A673 (cell line): ENCODE results near the gene APOL2. TPM values are rescaled to one million over a fixed set of nuclear protein-coding genes. Genes with fewer than 3 reads are reported as not detected.
"Not testable (repeated sequence)": the region's sequence is repeated elsewhere in the genome, so short reads cannot be mapped to it uniquely, and the experiment has no call there.

Source experiments
- BruUV-seq: library from RNA; stranded (reverse); fragments of 400-500 nt; replicated peaks from 2 replicates; lab custom pipeline; 2021; lab: Mats Ljungman, UMichigan
- CTCF ChIA-PET: fragments of 300-600 bp; sonication (Branson Sonifier 250); formaldehyde crosslinking; loops from one replicate; lab custom pipeline; 2022; ENCODE audit warnings: antibody characterized with exemption; lab: Charles Lee
- POLR2A ChIA-PET: fragments of 300-600 bp; sonication (Branson Sonifier 250); formaldehyde crosslinking; loops from one replicate; lab custom pipeline; 2022; ENCODE audit warnings: antibody characterized with exemption; ENCODE audit not compliant: low non-redundant PET; lab: Charles Lee
- DNase-seq: peaks from one replicate; pipeline ENCODE4 v3.0.0-alpha.2; 2015; ENCODE audit warnings: low spot score
- H3K27ac ChIP-seq: fragments of 200-600 bp; sonication (generic); 2 replicates; pipeline ENCODE4 v1.5.1; 2016; ENCODE audit warnings: mixed run types, low read depth, mild to moderate bottlenecking, mixed read lengths, antibody characterized with exemption, low read length; ENCODE audit not compliant: poor library complexity, severe bottlenecking
- H3K27me3 ChIP-seq: fragments of 200-600 bp; sonication (generic); replicated peaks from 2 replicates; pipeline ENCODE4 v1.6.1; 2017; ENCODE audit warnings: mixed run types, low read depth, mild to moderate bottlenecking, mixed read lengths, antibody characterized with exemption, low read length; ENCODE audit not compliant: insufficient read depth, poor library complexity
- H3K36me3 ChIP-seq: fragments of 200-600 bp; sonication (generic); 2 replicates; pipeline ENCODE4 v1.6.1; 2016; ENCODE audit warnings: mixed run types, mild to moderate bottlenecking, mixed read lengths, antibody characterized with exemption, low read length; ENCODE audit not compliant: insufficient read depth, poor library complexity, severe bottlenecking
- H3K4me1 ChIP-seq: fragments of 200-600 bp; sonication (generic); 2 replicates; pipeline ENCODE4 v1.6.1; 2017; ENCODE audit warnings: mixed run types, mild to moderate bottlenecking, mixed read lengths, antibody characterized with exemption, low read length; ENCODE audit not compliant: insufficient read depth, poor library complexity, severe bottlenecking
- H3K4me3 ChIP-seq: fragments of 200-600 bp; sonication (generic); 2 replicates; pipeline ENCODE4 v1.5.1; 2016; ENCODE audit warnings: low read depth, mixed run types, mild to moderate bottlenecking, mixed read lengths, low read length; ENCODE audit not compliant: poor library complexity, severe bottlenecking
- H3K9me3 ChIP-seq: fragments of 200-600 bp; sonication (generic); 2 replicates; pipeline ENCODE4 v1.6.1; 2016; ENCODE audit warnings: mixed run types, low read depth, mild to moderate bottlenecking, mixed read lengths, antibody characterized with exemption, low read length; ENCODE audit not compliant: poor library complexity, severe bottlenecking
- CTCF ChIP-seq: fragments of 300-800, 200-600 bp; sonication (generic); conservative IDR thresholded peaks from 2 replicates; pipeline ENCODE4 v1.5.1; 2017; ENCODE audit warnings: low read depth, mild to moderate bottlenecking, antibody characterized with exemption, low read length, moderate library complexity, mixed read lengths
- EZH2 ChIP-seq: fragments of 200-600 bp; sonication (generic); IDR thresholded peaks from 2 replicates; pipeline ENCODE4 v1.6.1; 2017; ENCODE audit warnings: borderline replicate concordance, low read depth, mild to moderate bottlenecking, mixed read lengths, antibody characterized with exemption, low read length; ENCODE audit not compliant: poor library complexity, severe bottlenecking
- intact Hi-C: fragments of 100-400 bp; cut with micrococcal nuclease; formaldehyde crosslinking; loops from one replicate; pipeline ENCODE4 v1.10.0; 2022; ENCODE audit not compliant: unreplicated experiment
- total RNA-seq: library from RNA; stranded (reverse); gene quantifications from 2 replicates; pipeline ENCODE4 v1.2.3, GENCODE V29; 2021

The APOL2 gene
- total RNA-seq, 1 experiment from 2014 or later, result 45.1 TPM

- Histone ChIP-seq H3K27ac (no peak overlapping the region), H3K36me3 (peaks cover 11% of the 10 kb centered on the region), H3K4me1 (peaks cover 13% of the 10 kb centered on the region), H3K27me3 (no peaks in the 10 kb centered on the region), H3K9me3 (no peaks in the 10 kb centered on the region), H3K4me3 (no peak overlapping the region)
- POLR2A ChIA-PET, result no interaction called here
- TF ChIP-seq EZH2 (no peak), CTCF (no peak)
- DNase-seq, result no peak
- intact Hi-C loops, result no loop called here
- BruUV-seq, result no TSS peak
- CTCF ChIA-PET, result no interaction called here
Observed at GRCh38 chr22:36234213-36234612, 5.1 kb downstream of the APOL2 start.

DNA sequence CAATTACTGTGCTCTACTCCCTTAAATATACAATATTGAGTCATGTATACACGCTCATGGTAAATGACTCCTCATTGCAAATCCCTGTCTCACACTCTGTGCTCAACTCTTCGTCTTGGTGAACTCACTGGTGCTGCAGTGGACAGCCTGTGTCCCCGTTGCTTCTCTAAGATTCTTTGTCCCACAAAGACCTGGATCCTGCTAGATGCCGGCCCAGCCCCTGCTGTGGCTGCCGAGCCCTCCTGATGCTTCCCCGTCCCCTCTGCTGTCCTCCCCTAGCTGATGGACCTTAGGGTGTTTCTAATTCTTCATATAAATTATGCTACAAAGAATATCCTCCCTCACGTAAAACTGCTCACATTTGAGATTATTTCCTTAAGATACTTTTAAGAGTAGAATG lies 5.5 kb downstream of the APOL2 start:
- no peak for DNase-seq

DNA sequence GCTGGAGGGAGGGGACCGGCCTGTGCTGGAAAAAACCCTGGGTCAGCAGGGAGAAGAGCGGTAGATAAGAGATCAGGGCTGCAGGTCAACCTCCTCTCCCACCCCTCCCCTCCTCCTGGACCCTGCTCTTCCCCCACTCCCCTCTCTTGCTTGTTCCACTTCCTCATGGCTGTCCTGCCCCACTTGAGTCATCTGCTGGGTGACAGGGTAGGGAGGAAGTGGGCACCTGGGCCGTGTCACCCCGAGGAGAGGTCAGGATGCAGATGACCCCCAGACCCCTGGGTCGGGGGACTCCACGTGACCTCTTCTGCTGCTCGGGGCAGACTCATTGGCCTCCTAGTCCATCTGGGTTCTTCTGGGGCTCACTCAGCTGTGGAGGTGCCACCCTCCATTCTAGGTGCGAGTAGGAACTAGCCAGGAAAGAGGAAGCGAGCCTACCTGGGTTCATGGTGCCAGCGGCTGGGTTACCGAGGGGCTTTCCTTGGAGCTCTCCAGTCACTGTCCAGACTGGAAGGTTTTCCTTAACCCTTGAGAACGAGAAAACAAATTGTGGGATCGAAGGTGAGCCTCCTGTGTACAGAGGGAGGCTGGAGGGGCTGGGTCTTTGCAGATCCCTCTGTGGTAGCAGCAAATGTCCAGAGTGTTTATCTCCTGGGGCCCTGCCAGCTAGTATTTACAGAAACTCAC lies 6.5 kb downstream of the APOL2 start:
- POLR2A ChIA-PET, result no interaction called here
- CTCF ChIA-PET, result no interaction called here
- Histone ChIP-seq H3K36me3 (peaks cover 15% of the 10 kb centered on the region), H3K27me3 (no peaks in the 10 kb centered on the region), H3K9me3 (no peaks in the 10 kb centered on the region), H3K4me3 (no peak overlapping the region), H3K4me1 (peaks cover 3% of the 10 kb centered on the region), H3K27ac (no peak overlapping the region)
- BruUV-seq, result no TSS peak
- intact Hi-C loops, result no loop called here
- TF ChIP-seq CTCF, result no peak
- no peak for TF ChIP-seq EZH2
- DNase-seq, result no peak

More for the DNA sequence above, 5.5 kb downstream of the APOL2 start:
- intact Hi-C loops, result no loop called here
- BruUV-seq, result no TSS peak
- H3K4me1 ChIP-seq, result peaks cover 13% of the 10 kb centered on the region
- H3K4me3 ChIP-seq, result no peak overlapping the region
- ChIA-PET CTCF (no interaction called here), POLR2A (no interaction called here)
- no peak overlapping the region for H3K27ac ChIP-seq
- H3K27me3 ChIP-seq, result no peaks in the 10 kb centered on the region
- H3K36me3 ChIP-seq, result peaks cover 11% of the 10 kb centered on the region
- no peak for TF ChIP-seq CTCF
- no peak for TF ChIP-seq EZH2
- no peaks in the 10 kb centered on the region for H3K9me3 ChIP-seq

DNA sequence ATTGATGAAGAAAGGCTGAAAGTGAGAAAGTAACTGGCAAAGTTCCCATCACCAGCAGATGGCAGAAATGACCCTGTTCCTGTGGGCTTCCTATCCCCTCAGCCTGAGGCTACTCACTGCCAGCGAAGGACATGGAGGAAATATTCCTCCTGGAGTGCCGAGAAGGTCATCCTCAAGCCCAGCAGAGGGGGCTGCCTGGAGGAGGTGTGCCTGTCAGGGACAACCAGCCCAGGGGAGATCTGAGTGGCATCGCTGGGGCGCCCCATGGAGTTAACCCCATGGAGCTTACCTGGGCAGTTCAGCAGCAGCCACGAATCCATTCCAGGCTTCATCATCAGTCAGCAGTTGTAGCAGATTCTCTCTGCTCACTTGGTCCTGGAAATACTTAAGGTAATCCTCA lies 8.3 kb downstream of the APOL2 start:
- POLR2A ChIA-PET, BruUV-seq, intact Hi-C loops: not testable (repeated sequence)

DNA sequence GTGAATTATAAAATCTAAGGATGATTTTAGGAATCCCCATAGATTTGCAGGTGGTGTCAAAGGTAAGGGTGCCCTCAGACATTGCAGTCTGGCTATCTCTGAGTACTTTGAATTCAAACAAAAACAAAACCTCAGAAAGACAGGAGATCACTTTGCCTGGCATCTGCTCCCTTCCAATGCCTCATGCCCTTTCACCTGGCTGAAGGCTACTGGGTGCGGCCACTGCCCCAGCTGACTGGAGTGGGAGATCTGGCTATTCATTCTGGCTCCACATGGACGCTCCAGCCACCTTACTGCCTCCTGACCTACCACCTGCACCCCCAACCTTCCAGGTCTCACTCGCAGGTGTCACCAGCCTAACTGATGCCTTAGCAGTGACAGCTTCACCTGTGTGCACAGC lies 9.7 kb downstream of the APOL2 start:
- CTCF ChIA-PET, H3K4me1 ChIP-seq, intact Hi-C loops, H3K4me3 ChIP-seq, H3K27me3 ChIP-seq, H3K9me3 ChIP-seq, DNase-seq, BruUV-seq, POLR2A ChIA-PET, H3K27ac ChIP-seq: not testable (repeated sequence)
- peaks cover 16% of the 10 kb centered on the region for H3K36me3 ChIP-seq

More for the DNA sequence above, 8.3 kb downstream of the APOL2 start:
- H3K9me3 ChIP-seq, H3K4me3 ChIP-seq, H3K27ac ChIP-seq, CTCF ChIA-PET, H3K27me3 ChIP-seq, H3K4me1 ChIP-seq, DNase-seq: not testable (repeated sequence)
- H3K36me3 ChIP-seq, result peaks cover 16% of the 10 kb centered on the region
